HG02610 (cell line): ENCODE measurements around the gene NT5DC1.

Experiments
- ATAC-seq: cut with Tn5 transposase; IDR thresholded peaks from one replicate; pipeline ENCODE4 v1.9.1; 2021; ENCODE audit warnings: mild to moderate bottlenecking, moderate library complexity; ENCODE audit not compliant: unreplicated experiment

The NT5DC1 gene

DNA sequence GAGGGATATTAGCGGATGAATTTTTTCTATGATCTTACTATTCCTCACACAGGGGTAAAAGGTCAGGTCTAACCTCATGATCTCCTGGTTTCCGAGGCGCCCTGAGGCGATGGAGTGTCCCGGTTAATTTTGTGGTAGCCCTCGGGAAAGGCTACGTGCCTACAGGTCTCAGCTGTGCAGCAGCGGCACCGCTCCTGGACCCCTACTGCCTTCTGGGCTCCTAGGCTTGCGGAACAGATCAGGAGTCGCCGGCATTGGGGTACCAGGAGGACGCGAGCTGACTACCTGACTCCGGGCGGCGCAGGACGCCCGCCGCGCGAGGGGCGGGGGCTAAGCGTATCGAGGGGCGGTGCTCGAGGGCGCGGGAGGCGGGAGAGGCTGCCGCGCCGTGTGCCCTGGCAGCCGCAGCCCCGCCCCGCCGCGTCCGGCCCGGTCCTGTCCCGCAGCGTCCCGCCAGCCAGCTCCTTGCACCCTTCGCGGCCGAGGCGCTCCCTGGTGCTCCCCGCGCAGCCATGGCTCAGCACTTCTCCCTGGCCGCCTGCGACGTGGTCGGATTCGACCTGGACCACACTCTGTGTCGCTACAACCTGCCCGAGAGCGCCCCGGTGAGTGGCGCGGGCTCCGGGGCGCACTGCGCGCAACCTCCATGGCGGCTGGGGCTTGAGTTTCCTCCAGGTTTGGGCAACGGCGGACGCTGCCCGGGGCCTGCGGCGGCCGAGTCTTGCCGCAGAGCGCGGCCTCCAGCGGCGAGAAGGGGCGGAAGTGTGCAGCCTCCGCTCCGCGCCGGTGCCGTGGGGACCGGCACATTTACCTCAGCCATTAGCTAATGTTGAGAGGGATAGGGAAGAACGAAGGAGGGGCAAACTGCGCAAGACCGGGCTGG lies at the start of gene NT5DC1:
Gene NT5DC1, plus strand, starts transcription at position 435 of the 883 bp plus-strand sequence. Its CDS starts 78 bp downstream, at position 513.
- peak; percentile 87 for ATAC-seq

DNA sequence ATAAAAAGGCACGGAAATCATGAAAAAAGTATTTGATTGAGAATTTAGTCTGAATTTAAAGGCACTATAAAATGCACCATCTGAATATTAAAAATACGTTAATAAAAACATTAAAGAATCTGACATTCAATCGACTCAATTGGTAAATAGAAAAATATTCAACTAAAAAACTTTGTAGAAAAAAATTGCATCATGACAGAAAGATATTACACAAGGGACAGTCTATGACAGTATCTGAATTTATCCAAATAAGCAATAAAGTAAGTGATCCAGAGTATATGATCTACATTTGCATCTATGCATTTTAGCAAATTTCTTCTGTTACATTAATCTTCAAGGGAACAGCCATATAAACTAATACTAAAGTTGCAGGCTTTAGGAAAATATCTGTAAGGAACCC lies 49.4 kb upstream of the NT5DC1 start:
- ATAC-seq, result no peak

DNA sequence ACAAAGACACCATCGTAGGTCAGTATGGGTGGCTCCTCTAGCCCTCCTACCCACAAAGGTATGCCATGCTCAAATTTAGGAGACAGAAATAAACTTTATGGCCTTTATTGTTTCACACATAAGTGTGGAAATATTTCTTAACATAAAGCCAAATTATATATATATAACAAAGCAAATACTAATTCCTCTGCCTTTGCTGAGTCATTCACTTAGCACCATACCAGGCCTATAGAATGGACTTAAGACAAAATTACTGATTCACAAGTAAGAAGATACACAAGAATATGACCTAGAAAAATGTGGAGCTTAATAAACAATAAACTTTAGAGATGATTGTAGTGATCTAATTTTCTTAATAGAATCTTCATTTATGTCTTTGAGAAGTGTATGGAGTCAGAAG lies 45.1 kb upstream of the NT5DC1 start:
- no peak for ATAC-seq

DNA sequence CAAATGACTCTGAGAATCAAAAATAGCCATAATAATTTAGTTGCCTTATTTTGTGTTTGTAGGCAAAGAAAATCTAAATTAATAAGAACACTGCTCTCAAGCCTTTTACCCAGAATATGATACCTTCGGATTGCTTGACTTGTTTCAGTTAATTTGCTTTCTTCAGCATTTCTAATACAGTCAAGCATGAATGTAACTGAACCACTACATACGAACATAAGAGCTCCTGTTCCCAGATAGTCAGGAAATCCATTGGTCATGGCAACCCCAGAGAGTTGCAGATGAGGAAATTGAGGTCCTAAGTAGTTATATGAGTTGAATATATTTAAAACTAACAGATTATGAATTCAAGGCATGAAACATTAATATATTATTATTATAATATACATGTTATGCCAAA lies 42.9 kb upstream of the NT5DC1 start:
- ATAC-seq, result no peak

DNA sequence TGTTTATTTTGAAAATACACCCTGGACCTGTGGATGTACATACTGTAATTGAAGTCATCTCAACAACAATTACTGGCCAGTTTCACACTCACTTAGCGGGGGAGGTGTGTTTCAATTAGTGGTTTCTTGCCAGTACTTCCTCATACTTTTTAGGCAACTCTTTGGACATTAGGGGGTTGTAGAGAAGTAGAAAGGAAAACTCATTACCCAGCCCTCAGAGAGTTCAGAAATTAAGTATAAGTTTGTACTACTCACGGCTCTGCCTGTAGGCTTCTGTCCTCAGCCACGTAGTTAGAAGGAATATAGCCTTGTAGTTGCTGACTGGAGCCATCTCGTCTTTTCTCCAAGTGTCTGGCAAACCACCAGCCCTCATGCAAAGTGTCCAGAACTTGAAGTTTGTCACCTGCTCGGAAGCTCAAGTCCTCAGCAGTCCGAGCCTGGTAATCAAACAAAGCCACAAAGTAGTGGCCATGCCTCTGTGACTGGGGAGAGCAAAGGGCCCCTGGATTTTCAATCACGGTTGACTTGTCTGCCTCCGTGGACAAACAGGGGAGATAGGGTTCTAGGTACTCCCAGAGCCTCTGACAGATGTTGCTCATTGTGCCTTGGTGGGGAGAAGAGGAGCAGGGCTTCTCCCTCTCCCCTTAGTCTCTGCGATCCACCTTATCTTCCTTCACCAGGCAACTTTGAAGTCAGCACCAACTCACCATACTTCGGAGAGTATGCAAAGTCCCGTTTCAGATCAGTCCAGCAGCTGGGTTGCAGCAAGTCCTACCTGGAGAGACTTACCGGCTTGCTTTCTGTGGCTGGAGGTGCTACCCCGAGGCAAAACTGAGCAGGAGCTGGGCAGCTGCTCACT lies 40.7 kb upstream of the NT5DC1 start:
- peak; percentile 74 for ATAC-seq

DNA sequence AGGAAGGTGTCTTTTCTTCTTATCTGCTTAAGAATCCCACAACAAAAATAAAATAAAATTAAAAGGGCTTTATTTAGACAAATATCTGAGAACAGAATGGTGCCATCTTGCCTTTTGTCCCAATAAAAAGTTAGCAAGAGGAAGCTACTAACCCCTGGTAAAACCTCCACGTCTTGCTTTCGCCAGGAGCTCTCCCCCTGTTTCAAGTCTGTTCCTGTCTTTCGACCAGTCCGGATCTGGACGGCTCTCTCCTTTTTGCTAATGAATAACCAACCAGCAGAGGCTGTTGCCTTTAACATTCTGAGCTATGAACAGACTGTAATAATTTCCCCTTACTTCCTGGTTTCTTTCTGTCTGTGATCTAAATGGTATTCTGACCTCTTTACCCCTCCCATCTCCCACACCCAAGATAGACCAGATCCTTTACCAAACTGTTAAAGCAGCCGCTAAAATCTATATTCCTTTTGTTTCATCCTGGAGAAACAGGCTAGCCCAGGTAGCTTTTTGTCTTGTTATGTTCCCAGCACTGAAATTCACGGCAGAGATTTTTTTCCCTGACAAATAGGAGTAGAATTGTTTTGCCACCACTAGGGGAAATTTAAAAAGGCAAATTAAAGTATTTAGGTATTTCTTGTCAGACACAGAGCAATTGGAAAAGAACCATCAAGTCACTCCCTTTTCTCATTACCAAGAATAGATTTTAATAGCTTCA lies 39.9 kb upstream of the NT5DC1 start, which contains the start of gene FRK:
Gene FRK, minus strand, starts transcription at position 320 of the 712 bp plus-strand sequence. CDS start 580 bp downstream, outside the sequence.
- ATAC-seq, result no peak

DNA sequence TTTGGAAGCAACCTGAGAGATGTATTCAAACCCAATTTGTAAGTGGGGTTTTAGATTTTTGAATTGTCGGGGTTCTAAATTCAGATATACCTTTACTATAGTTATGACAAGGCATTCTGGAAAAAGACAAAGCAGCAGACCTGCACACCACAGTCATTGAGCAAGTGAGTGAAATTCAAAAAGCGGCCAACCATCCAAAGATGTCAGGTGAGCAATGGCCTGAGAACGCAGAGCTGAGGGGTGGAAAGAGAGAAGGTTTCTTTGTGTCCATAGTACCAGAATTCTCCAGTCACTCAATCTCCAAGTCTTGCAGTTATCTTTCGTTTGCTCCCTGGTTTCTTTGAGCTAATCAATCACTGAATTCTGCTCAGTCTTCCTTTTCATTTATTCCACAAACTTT lies 38.2 kb upstream of the NT5DC1 start:
- ATAC-seq, result no peak

DNA sequence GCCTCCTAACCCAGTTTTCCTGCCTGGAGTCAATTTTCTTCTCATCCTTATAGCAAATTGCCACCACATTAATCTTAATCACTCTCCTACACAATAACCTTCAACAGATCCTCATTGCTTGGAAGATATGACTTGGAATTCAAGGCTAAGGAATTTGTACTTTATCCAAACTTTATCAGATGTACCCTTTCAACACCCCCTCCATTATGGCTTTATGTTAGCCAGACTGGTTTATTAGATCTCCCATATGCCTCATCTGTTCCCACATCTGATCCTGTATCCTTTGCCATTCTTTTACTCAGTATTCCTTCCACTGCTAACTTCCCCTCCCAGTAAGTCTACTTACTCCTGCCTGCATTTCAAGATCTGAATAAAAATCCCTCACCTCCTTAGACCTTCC lies 36.0 kb upstream of the NT5DC1 start:
- ATAC-seq, result no peak

DNA sequence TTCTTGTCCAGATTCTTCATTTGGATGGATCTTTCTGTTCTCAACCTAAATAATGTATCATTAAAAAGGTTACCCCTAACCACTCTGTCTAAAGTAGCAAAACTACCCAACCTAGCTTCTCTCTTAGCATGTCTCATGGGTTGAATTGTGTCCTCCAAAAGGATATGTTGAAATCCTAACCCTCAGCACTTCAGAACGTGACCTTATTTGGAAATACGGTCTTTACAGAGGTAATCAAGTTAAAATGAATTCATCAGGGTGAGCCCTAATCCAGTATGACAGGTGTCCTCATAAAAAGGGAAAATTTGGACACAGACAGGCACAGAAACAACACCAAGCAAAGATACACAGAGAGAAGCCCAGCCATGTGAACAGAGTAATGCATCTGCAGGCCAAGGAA lies 33.9 kb upstream of the NT5DC1 start:
- ATAC-seq, result no peak

DNA sequence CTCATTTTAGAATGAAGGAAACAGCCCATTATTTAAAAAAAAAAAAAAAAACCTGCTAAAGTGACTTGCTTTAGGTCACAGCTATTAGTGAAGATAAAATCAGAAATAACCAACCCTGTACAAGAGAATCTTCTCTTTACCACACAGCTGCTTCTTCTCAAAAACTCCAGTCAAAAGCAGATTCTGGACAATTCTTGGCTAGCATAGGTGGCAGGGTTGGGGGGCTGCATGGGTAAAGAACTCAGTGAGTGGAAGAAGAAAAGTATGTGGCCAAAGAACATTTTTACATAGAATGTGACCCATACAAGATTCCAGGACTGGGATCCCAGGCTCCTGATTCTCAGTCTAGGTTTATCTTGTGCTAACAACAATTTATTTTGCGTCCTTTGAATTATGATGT lies 30.6 kb upstream of the NT5DC1 start:
- ATAC-seq, result no peak

DNA sequence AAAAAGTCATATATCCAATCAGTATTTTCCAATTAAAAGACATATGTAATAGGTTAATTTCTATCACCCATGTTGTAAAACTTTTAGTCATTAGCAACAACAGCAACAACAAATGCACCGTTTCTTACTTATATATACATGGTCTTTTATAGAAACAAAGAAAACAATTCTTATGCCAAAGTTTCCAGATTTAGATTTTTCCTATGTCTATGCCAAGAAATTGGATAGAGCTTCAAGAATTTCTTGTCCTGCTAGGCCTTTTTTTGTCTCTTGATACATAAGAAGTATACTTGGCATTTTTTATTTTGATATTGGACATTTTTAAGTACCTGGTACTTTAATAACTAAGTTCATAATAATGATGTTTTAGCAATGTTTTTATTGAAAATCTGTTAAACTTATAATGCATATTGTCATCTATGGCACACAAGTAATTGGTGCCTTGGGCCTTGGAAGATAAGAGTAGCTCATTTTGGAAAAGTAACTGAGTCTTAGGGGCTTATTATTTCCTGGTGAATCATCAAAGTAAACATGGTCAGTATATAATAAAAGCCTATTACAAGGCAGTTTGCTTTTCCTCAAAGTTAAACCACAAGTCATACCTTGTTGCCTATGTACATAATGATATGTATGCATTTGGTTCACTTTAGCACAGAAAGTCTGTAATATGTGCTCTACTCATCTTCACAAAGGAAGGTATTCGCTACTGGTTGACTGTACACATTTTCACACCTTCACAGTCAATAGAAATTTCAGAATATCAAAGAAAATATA lies 29.9 kb upstream of the NT5DC1 start:
- ATAC-seq, result no peak

DNA sequence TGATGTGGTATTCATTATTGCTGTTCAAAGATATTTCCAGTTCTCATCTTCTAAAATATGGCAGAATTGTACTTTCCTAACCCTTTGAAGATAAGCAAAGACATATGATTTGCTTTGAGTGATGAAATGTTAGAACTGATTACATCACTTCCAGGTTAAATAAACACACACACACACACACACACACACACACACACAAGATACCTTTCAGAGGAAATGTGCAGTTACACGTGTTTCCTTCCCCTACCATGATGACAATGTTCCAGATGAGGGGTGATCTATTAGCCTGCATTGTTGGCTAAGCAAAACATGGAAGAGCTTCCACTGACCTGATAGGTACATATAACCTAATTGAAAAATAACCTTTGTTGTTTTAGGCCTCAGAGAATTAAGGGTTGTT lies 28.3 kb upstream of the NT5DC1 start:
- no peak for ATAC-seq

DNA sequence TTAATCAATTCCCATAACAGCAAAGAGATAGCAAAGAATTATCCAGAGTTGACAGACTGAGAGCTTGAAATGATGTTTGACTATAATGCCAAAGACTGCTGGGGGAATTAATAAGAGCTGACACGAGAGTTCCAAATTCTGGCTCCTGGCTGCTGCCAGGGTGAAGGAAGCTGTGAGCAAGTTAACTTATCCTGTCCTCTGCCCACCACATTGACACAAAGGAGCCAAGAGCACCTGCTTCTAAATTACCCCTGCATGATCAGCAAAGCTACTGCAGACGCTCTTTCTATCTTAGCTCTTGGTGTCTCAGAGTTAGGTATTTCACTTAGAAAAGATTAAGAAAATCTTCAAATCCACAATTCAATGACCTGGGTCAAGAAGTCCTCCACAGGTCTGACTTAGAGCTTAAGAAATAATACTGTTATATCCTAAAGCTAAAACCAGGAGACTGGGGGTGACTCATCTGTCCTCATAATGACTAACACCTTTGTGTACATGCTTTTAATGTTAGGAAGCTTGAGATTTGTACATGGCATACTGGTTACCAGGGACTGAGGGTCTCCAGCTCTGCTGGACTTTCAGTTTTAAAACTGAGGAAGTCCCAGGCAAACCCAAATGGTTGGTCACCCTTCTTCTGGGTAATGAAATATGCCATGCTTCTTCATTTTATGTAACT lies 26.8 kb upstream of the NT5DC1 start:
- ATAC-seq, result no peak

DNA sequence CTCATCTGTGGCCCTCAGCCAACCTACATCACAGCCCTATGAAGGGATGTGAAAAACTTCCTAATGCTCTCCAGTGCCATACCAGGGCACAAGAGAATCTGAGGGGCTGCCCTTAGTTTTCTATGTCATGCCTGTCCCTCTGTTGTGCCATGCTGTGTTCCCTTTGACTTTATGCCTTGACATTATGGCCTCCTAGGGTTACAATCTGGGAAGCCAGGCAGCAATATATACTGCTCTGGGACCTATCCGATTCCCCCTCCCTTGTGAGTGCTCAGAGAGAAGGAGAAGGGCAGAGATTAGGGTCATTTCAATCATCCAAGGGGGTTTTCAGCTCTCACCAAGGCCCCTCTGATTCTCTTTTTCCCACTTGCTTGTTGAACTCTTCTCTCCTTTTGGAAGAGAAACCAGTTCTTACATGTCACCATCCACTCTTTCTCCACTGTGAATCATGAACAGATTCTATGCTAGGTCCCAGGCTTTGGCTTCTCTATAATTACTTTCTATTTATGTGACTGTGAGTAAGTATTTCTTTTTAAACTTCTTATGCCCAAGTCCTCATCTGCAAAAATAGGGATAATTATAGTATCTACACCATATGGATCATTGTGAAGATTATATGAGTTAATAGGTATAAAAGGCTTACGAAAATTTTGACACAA lies 25.8 kb upstream of the NT5DC1 start:
- ATAC-seq, result no peak

DNA sequence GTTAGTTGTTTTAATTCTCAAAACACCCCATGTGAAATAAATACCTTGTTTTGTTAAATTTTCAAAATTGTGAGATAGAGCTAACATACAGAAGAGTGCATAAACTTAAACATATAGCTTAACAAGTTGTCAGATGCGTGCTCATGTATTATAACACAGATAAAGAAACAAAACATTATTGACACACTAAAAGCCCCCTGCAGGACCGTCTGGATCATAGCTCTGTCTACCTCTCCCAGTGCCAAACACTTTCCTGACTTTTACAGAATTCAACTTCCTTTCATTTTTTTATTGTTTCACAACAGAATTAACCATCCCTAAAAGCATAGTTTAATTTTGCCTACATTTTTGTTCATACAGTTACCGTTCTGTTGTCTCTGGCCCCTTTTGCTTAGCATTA lies 22.1 kb upstream of the NT5DC1 start:
- no peak for ATAC-seq

DNA sequence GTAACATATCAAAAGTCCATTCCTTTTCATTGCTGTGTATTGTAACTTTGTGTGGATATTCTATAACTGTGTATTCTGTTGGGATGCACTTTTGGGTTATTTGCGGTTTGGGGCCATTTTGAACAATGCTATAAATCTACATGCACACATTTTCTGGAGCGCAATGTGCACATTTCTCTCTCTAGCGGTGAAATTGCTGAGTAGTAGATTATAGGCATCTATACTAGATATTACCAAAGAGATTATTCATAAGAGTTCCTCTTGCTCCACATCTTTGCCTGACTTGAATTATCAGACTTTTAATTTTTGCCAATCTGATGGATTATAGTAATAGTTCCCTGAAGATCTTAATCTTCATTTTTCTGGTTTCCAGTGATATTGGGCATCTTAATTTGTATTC lies 21.7 kb upstream of the NT5DC1 start:
- ATAC-seq, result no peak

DNA sequence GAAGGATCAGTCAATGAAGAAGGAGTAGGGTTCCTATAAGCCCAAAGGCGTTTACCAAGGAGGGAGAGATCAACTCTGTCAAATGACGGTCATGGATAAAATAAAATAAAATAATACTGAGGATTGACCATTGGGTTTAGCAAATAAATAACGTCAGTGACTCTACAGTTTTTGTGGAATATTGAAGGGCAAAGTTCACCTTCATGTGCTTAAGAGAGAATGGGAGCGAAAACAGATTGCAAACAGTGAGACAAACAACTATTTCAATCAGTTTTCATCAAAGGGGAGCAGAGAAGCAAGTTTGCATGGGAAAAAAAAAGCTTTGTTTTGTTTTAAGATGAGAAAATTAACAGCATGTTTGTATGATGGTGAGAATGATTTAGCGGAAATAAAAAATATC lies 17.6 kb upstream of the NT5DC1 start:
- ATAC-seq, result no peak

DNA sequence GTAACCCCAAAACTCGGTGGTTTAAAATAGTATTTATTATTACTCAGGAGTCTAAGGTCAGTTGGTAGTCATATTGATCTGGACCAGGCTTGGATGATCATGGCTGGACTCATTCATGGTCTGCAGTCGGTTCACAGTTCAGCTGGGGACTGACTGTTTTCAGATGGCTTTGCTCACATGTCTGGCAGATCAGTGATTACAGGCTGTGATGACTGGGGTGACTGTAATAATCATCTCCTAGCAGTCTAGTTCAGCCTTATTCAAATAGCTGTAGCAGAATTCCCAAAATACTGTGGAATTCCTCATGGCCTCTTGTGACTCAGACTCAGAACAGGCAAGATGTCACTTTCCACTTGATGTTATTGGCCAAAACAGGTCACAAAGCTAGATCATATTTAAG lies 16.4 kb upstream of the NT5DC1 start:
- no peak for ATAC-seq

DNA sequence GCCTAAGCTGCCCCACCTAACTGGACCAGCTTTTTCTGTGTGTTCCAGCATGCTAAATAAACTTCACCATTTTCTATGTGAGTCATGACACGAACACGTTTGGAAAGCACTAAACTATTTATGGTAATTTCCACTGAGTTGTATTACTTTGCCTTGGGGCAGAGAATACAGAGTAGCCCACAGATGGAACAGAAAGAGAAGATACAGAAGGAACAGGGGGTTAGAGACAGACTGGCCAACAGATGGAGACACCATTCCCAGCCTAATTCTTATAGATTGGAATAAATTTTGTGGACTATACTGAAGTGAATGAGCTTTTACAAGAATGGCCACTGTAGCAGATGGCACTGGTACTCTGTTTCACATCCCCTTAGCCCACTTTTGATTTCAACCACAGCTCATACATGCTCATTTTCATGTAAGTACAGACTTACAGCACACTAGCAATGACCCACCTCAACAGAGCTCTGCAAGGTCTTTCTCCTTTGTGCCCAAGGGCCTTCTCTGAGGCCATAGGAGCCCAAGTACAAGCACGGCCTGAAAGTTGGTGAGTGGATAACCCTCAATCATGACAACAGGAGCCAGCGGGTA lies 13.1 kb upstream of the NT5DC1 start:
- peak; percentile 91 for ATAC-seq
